ENCODE results near the gene SETDB1.

The SETDB1 gene

GRCh38 chr1:150976879-150977694, 50.9 kb downstream of the SETDB1 start:
- FAIRE-seq = no peak

DNA sequence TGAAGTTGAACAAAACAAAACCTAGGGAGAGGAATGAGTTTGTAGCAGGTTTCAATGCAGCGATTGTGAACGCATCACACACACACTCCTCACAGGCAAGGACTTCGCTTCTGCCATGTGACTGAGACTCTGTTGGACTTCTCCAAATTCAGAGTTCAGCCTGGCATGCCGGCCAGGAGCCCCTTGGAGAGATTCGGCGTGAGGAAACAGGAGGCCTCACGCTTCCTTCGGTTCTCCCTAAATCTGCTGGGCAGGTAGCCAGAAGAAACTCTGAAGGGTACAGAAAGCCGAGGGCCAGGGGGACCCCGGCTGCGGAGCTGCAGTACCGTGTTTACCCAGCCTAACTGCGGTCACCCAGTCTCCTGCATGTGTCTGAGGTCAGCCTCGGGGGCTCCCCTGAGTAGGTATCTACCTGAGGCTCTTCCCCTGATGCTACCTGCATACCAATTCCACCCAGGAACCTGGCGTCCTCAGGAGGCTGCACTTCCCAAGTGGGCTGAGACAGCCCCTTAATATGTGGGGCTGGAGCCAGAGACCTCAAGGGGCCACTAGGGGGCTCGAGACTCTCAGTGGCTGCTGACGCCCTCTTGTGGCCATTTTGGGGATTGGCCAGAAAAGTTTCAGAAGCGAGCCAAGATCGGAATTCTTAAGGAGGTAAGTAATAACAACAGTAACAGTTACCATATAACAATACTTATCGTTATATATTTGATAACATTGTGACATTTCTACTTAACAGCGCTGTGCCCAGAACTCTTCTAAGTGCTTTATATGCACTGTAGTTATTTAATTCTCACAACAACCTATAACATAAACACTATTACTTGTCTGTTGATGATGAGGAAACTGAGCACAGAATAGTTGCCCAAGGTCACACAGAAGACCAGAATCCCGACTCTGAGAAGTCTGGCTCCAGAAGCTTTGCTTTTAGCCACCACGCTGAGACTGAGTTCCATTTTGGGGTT, 53.2 kb downstream of the SETDB1 start:
- no peak for FAIRE-seq

DNA sequence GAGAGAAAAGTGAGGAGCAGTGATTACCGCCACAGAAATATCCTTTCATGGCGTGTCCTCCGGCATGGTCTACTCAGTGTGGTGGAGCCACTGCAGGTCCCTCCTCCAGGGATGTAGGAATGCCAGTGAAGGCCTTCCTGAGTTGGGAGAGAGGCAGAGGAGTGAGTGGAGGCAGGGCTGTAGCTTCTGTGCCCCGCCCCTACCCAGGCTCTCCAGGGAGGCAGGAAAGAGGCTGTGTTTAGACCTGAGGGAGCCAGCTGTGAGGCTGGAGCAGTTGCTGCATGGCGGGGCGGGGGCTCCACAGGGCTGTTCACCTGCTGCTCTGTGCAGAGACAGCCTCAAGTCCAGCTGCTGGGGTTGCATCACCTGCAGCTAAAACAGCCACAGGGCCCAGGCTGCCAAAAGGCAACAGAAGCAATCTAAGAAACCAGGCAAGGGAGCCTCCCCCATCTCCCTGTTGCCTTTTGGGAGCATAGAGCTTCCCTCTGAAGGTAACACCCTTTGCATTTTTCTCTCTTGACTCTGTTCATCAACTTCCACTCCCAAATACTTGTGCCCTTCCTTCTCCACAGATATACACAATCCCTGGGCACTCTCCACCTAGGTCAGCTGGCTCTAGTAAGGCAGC, 55.1 kb downstream of the SETDB1 start:
- FAIRE-seq = no peak

DNA sequence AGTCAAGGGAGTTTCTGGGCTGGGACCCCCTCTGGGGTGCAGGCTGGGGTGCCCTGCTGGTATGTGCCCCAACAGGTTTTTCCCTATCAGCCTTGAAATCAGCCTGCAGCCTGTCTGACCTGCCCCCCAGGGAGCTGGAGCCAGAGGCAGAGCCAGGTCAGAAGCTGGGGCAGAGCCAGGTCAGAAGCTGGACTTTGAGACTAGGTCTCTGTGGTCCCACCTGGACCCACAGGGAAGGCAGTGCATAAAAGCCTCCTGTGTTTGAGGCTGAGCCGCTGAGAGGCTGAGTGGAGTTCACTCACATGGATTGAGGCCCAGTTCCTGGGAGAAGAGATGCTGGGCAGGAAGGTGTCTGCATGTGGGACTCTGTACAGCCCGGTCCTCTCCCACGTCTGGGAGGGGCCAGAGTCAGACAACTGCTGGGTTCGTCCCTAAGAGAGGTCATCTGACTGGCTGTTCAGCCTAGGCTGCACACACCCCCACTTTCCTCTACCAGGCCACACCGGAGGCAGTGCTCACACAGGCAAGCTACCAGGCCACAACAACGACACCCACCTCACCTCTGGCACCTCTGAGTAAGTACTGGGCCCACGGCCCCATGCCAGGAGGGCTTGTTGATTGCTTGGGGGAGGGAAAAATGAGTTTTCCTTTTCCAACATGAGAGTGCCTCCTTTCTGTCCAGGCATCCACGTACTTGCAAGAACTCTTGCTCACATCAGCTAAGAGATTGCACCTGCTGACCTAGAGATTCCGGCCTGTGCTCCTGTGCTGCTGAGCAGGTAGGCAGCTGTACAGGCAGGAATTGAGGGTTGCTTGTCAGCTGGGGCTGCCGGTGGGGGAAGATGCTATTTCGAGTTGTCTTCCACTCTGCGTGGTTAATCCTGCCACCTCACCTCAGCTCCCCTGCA, 55.9 kb downstream of the SETDB1 start, which contains the start of gene ANXA9:
ANXA9 (plus strand) TSS at position 488 of the 908 bp plus-strand sequence. CDS start 814 bp downstream, outside the sequence.
- FAIRE-seq = no peak

DNA sequence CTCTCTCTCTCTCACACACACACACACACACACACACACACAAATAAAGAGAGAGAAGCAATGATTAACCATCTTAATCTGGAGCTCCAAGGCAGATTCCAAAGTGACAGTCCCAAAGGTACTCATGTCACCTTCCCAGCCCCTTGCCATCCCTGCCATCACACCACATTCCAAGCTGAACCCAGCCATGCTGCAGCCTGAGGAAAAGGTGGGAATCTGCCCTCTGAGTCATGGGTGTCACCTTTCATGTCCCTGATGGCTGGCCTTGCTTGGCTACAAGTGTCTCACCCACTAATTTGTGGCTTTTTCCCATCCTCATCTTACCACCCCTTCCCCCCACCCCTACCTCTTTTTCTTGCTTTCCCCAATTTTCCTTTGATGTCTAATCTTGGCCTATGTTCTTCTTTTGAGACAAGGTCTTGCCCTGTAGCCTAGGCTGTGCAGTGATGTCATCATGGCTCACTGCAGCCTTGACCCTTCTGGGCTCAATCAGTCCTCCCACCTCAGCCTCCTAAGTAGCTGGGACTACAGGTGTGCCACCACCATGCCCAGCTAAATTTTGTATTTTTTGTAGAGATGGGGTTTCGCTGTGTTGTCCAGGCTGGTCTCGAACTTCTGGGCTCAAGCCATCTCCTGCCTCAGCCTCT, 59.1 kb downstream of the SETDB1 start:
- no peak for FAIRE-seq

DNA sequence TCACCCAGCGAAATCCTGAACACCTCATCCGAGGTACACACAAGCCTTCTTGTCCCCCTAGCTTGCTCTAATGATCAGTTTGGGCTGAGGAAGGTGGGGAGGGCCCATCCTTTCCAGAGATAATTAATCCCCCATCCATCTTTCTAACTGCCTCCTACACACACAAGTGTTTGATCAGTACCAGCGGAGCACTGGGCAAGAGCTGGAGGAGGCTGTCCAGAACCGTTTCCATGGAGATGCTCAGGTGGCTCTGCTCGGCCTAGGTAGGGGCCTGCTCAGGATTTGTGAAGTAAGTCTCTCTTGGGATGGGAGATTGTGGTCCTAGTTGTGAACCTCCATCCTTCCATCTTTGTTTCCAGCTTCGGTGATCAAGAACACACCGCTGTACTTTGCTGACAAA, 61.8 kb downstream of the SETDB1 start:
- no peak for FAIRE-seq

DNA sequence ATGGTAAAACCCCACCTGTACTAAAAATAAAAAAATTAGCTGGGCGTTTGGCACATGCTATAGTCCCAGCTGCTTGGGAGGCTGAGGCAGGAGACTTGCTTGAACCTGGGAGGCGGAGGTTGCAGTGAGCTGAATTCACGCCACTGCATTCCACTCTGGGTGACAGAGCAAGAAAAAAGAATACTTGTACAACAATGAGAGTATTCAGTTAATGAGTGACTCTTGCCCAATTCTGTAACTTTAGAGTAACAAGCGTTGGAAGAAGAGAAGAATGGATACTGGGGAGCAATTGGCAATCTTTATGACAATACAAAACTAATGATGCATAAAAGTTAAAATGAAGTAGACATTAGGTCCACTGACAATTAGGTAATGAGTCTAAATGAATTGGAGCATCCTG, 66.5 kb downstream of the SETDB1 start:
- FAIRE-seq = no peak

GRCh38 chr1:150994248-150994647, 68.1 kb downstream of the SETDB1 start:
- no peak for FAIRE-seq

DNA sequence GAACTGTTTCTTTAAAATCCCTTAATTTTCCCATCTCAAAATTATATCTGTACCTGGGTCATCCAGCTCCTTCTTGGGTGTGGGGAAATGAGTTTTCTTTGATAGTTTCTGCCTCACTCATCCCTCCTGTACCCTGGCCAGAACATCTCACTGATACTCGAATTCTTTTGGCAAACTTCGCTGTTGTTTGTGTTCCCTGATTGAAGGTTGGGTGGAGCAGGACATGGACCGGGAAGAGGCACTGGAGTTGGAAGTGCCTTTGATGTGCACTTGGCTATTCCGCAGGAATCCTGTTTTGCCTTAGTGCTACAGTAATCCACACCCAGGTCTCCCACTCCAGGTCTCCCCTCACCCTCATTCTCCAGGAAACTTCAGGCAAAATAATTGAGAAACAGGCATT, 69.3 kb downstream of the SETDB1 start:
- FAIRE-seq = no peak

- FAIRE-seq = no peak
Observed at GRCh38 chr1:150995896-150996295, 69.7 kb downstream of the SETDB1 start.

DNA sequence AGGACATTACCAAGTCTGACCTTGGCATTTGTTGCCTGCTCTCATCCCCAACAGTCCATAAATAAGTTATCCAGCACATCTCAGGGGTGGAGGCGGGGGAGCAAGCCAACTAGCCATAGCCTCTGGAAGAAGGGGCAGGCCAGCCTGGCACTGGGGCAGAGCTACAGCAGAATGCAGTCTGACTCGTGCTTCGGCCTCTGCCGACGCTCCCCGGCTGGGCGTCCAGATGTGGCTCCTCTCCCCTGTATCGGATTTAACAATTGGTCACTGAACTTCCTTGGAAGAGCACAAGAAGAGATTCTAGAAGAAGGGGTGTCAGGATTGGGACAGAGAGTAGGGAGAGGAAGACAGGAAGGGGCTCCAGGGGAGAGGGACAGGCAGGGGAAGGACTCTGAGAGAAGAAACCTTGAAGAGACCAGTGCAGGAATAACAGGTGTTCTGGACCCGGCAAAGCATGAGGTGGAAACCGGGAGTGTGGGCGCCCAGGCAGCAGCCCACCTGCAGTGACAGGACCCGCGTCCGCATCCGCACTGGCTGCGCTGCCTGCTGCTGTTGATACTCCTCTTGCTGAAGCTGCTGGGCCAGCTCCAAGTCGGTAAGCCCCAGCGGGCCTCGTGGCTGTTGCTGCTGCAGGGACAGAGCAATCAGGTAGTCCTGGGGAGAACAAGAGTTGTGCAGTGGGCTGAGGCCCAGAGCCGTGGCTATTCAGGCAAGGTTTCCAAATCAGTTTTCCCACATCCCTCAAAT, 71.1 kb downstream of the SETDB1 start:
- no peak for FAIRE-seq

GRCh38 chr1:150997949-150998348, 71.8 kb downstream of the SETDB1 start:
- no peak for FAIRE-seq

- no peak for FAIRE-seq
Observed at GRCh38 chr1:150999051-150999674, 73.0 kb downstream of the SETDB1 start.

- no peak for FAIRE-seq
Observed at GRCh38 chr1:150999926-151000325, 73.8 kb downstream of the SETDB1 start.

- FAIRE-seq = no peak
Observed at GRCh38 chr1:151000408-151000807, 74.2 kb downstream of the SETDB1 start.

GRCh38 chr1:151001602-151002001, 75.4 kb downstream of the SETDB1 start:
- FAIRE-seq = no peak

GRCh38 chr1:151002051-151002450, 75.9 kb downstream of the SETDB1 start:
- no peak for FAIRE-seq

- FAIRE-seq = no peak
Observed at GRCh38 chr1:151002611-151003010, 76.4 kb downstream of the SETDB1 start.

GRCh38 chr1:151003180-151003579, 77.0 kb downstream of the SETDB1 start:
- FAIRE-seq = no peak

DNA sequence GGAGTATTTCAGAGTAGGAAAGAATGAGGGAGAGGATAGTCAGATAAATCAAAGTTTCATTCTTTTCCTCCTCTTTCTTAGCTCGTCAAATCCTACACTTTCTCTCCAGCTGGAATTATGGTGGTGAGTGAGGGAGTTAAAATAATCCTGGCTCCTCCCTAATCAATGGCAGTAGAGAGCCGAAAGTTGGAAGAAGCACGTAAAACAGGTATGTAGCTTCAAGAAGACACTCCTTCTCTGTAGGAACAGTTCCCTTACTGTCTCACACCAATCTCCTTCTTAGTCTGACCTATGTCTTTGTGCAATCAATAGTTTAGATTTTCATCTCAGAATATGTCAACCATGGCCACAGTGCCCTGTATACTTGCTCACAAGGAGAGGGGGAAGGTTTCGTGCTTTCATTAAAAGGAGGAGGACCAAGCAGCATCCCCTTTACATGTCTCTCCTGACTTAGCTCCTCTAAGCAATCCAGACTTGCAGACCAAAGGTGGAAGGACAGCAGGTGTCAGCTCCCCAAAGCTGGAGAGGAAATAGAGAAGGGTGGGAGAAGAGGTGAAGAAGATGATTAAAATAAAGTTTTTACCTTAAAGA, 79.7 kb downstream of the SETDB1 start:
- no peak for FAIRE-seq
